HFF-Myc (cell line): ENCODE results near the gene TPRN.

Experiments
- DNase-seq: peaks from one replicate; pipeline ENCODE4 v3.0.0-alpha.2; 2011; ENCODE audit warnings: low read depth; ENCODE audit errors: extremely low read depth
- H3K4me3 ChIP-seq: replicated peaks from 2 replicates; pipeline ENCODE4 v1.5.1; 2011; ENCODE audit warnings: low read depth, mild to moderate bottlenecking, control low read depth, low read length
- CTCF ChIP-seq: IDR thresholded peaks from 2 replicates; pipeline ENCODE4 v1.5.1; 2012; ENCODE audit warnings: mild to moderate bottlenecking, low read depth, low read length, control low read depth; ENCODE audit errors: missing control alignments

The TPRN gene

GRCh38 chr9:137237759-137238726 is 37.5 kb upstream of the TPRN start:
- no peak for DNase-seq
- no peak for TF ChIP-seq CTCF
- no peak overlapping the region for H3K4me3 ChIP-seq

- no peak overlapping the region for H3K4me3 ChIP-seq
- no peak for TF ChIP-seq CTCF
These were observed 36.4 kb upstream of the TPRN start for GRCh38 chr9:137236936-137237421.

GRCh38 chr9:137236238-137236935 is 35.8 kb upstream of the TPRN start:
- TF ChIP-seq CTCF, result peak; percentile 98
- no peak overlapping the region for H3K4me3 ChIP-seq
- DNase-seq, result peak; percentile 26

More at GRCh38 chr9:137236936-137237421, 36.4 kb upstream of the TPRN start:
- no peak for DNase-seq

- no peak overlapping the region for H3K4me3 ChIP-seq
- no peak for TF ChIP-seq CTCF
- DNase-seq, result no peak
These were observed 35.1 kb upstream of the TPRN start for GRCh38 chr9:137235424-137236237.

- no peak for DNase-seq
- no peak for TF ChIP-seq CTCF
- no peak overlapping the region for H3K4me3 ChIP-seq
These were observed 34.4 kb upstream of the TPRN start for GRCh38 chr9:137234758-137235423.
